DMS 273 (cell line): ENCODE measurements around the gene P2RY4.
"Not testable (repeated sequence)": the region's sequence is repeated elsewhere in the genome, so short reads cannot be mapped to it uniquely, and the experiment has no call there.

ENCODE experiments used
- DNase-seq: peaks from one replicate; lab custom pipeline; 2025; ENCODE audit not compliant: unreplicated experiment; lab: John Stamatoyannopoulos, UW

Gene P2RY4

GRCh38 chrX:70260104-70260503, at the start of gene P2RY4:
TSS of gene P2RY4 (minus strand) at chrX:70260204. CDS start at chrX:70259624, 580 bp downstream.
- no peak for DNase-seq

GRCh38 chrX:70301716-70302115, 41.7 kb upstream of the P2RY4 start:
- no peak for DNase-seq

GRCh38 chrX:70293621-70294020, 33.6 kb upstream of the P2RY4 start:
- DNase-seq: no peak

- no peak for DNase-seq
Observed at GRCh38 chrX:70292788-70293187, 32.8 kb upstream of the P2RY4 start.

GRCh38 chrX:70289793-70290770, 30.1 kb upstream of the P2RY4 start, which contains the start of the genes KIF4A and PDZD11:
TSS of gene KIF4A (plus strand) at chrX:70290104. CDS start at chrX:70290459, 355 bp downstream.
TSS of gene PDZD11 (minus strand) at chrX:70289927. CDS start at chrX:70289341, 586 bp downstream.
- peak; percentile 93 for DNase-seq

- no peak for DNase-seq
Observed at GRCh38 chrX:70289168-70289792, 29.3 kb upstream of the P2RY4 start.

- DNase-seq: no peak
Observed at GRCh38 chrX:70281951-70282350, 21.9 kb upstream of the P2RY4 start, which contains the start of gene RAB41. TSS of gene RAB41 (plus strand) at chrX:70282172. CDS start at chrX:70282218, 46 bp downstream.

GRCh38 chrX:70280573-70280972, 20.6 kb upstream of the P2RY4 start:
- DNase-seq: no peak

GRCh38 chrX:70279081-70279480, 19.1 kb upstream of the P2RY4 start:
- DNase-seq: no peak

- not testable (repeated sequence) for DNase-seq
Observed at GRCh38 chrX:70274029-70274428, 14.0 kb upstream of the P2RY4 start.

GRCh38 chrX:70268034-70268433, 8.0 kb upstream of the P2RY4 start, which contains the start of gene ARR3:
TSS of gene ARR3 (plus strand) at chrX:70268334. CDS start at chrX:70269386, 1,052 bp downstream.
- no peak for DNase-seq

GRCh38 chrX:70264784-70265183, 4.8 kb upstream of the P2RY4 start:
- no peak for DNase-seq

GRCh38 chrX:70262952-70263567, 3.1 kb upstream of the P2RY4 start:
- DNase-seq: peak; percentile 61

- DNase-seq: no peak
Observed at GRCh38 chrX:70257423-70258288, 2.3 kb downstream of the P2RY4 start.

GRCh38 chrX:70255452-70255851, 4.6 kb downstream of the P2RY4 start:
- no peak for DNase-seq

- no peak for DNase-seq
Observed at GRCh38 chrX:70254909-70255308, 5.1 kb downstream of the P2RY4 start.

GRCh38 chrX:70254063-70254400, 6.0 kb downstream of the P2RY4 start:
- DNase-seq: no peak

- no peak for DNase-seq
Observed at GRCh38 chrX:70253377-70254062, 6.5 kb downstream of the P2RY4 start.

GRCh38 chrX:70252491-70252890, 7.5 kb downstream of the P2RY4 start:
- no peak for DNase-seq

- no peak for DNase-seq
Observed at GRCh38 chrX:70247252-70247651, 12.8 kb downstream of the P2RY4 start.
